HCT116 (cell line): ENCODE results near the gene TMEM82. TPM values are rescaled to one million over a fixed set of nuclear protein-coding genes. Genes with fewer than 3 reads are reported as not detected.

Experiments used
- ATAC-seq: fragments of 200-7000 bp; cut with Tn5 transposase; 2 replicates; pipeline ENCODE4 v1.9.1; 2020; ENCODE audit warnings: mild to moderate bottlenecking, moderate library complexity
- BruUV-seq: library from RNA; stranded (reverse); fragments of 400-500 nt; replicated peaks from 2 replicates; lab custom pipeline; 2021; lab: Mats Ljungman, UMichigan
- CTCF ChIA-PET: fragments of 300-600 bp; sonication (Branson Sonifier 250); formaldehyde crosslinking; loops from one replicate; lab custom pipeline; 2021; ENCODE audit warnings: antibody characterized with exemption; lab: Charles Lee
- POLR2A ChIA-PET: fragments of 300-600, 350-600 bp; sonication (Branson Sonifier 250); formaldehyde crosslinking; loops from one replicate; lab custom pipeline; 2021; ENCODE audit warnings: antibody characterized with exemption; lab: Charles Lee
- RAD21 ChIA-PET, 2 experiments: fragments of 300-600 bp; sonication (Branson Sonifier 250); formaldehyde crosslinking; loops; one replicate each; lab custom pipeline; 2023; ENCODE audit warnings: low total read pairs in 2 of 2; ENCODE audit not compliant: uncharacterized antibody in 2 of 2, unreplicated experiment in 2 of 2, low non-redundant PET in 1 of 2; lab: Charles Lee
- DNase-seq: peaks from one replicate; pipeline ENCODE4 v3.0.0-alpha.2; 2010; ENCODE audit warnings: low read depth, low spot score
- H2AFZ ChIP-seq: fragments of 200-600 bp; shearing (Covaris generic), sonication (generic); 2 replicates; pipeline ENCODE4 v1.6.1; 2017; ENCODE audit warnings: low read depth, mixed run types, mixed read lengths, antibody characterized with exemption, low read length; ENCODE audit not compliant: poor library complexity, severe bottlenecking
- H3K27ac ChIP-seq: 2 replicates; pipeline ENCODE4 v1.5.1; 2012; ENCODE audit warnings: low read depth, low read length
- H3K27me3 ChIP-seq: fragments of 200-600 bp; sonication (generic); 2 replicates; pipeline ENCODE4 v1.6.1; 2016; ENCODE audit warnings: mixed run types, low read length, mixed read lengths; ENCODE audit not compliant: insufficient read depth
- H3K36me3 ChIP-seq, 2 experiments: fragments of 200-500 bp in 1 of 2; fragments of 200-600 bp in 1 of 2; sonication (Bioruptor generic) in 1 of 2; sonication (generic) in 1 of 2; 2 replicates each; pipeline versions ENCODE4 v1.5.1 to v1.6.1; 2014 to 2016; ENCODE audit warnings: low read length in 2 of 2, inconsistent platforms in 1 of 2, mixed read lengths in 1 of 2, mixed run types in 1 of 2; ENCODE audit not compliant: insufficient read depth in 2 of 2, control insufficient read depth in 1 of 2
- H3K4me1 ChIP-seq, 2 experiments: fragments of 200-600 bp in 1 of 2; sonication (generic) in 1 of 2; 2 replicates each; pipeline versions ENCODE4 v1.5.1 to v1.6.1; 2012 to 2017; ENCODE audit warnings: low read length in 2 of 2, inconsistent platforms in 1 of 2, mild to moderate bottlenecking in 1 of 2, mixed read lengths in 1 of 2, mixed run types in 1 of 2, moderate library complexity in 1 of 2; ENCODE audit not compliant: insufficient read depth in 2 of 2, control insufficient read depth in 1 of 2
- H3K4me2 ChIP-seq: fragments of 200-600 bp; sonication (generic); 2 replicates; pipeline ENCODE4 v1.6.1; 2017; ENCODE audit warnings: mixed run types, low read length, mixed read lengths
- H3K4me3 ChIP-seq, 2 experiments: fragments of 200-600 bp in 1 of 2; sonication (generic) in 1 of 2; replicated peaks in 1 of 2; 2 replicates each; pipeline ENCODE4 v1.5.1; 2011 to 2016; ENCODE audit warnings: low read length in 2 of 2, control low read depth in 1 of 2, low read depth in 1 of 2, mild to moderate bottlenecking in 1 of 2, mixed read lengths in 1 of 2, mixed run types in 1 of 2
- H3K79me2 ChIP-seq: fragments of 200-600 bp; sonication (generic); 2 replicates; pipeline ENCODE4 v1.6.1; 2017; ENCODE audit warnings: mild to moderate bottlenecking, mixed run types, low read length, moderate library complexity, mixed read lengths; ENCODE audit not compliant: insufficient read depth
- H3K9ac ChIP-seq: fragments of 200-600 bp; sonication (generic); 2 replicates; pipeline ENCODE4 v1.6.1; 2016; ENCODE audit warnings: low read length, mixed read lengths
- H3K9me2 ChIP-seq: fragments of 200-600 bp; sonication (generic), shearing (Covaris generic); 2 replicates; pipeline ENCODE4 v1.6.1; 2017; ENCODE audit warnings: mixed run types, mild to moderate bottlenecking, moderate library complexity; ENCODE audit not compliant: insufficient read depth
- H3K9me3 ChIP-seq, 2 experiments: fragments of 200-500 bp in 1 of 2; fragments of 200-600 bp in 1 of 2; sonication (Bioruptor generic) in 1 of 2; sonication (generic) in 1 of 2; 2 replicates each; pipeline ENCODE4 v1.6.1; 2014 to 2017; ENCODE audit warnings: low read length in 2 of 2, mixed read lengths in 2 of 2, inconsistent platforms in 1 of 2, low read depth in 1 of 2, mild to moderate bottlenecking in 1 of 2, mixed run types in 1 of 2, moderate library complexity in 1 of 2; ENCODE audit not compliant: control insufficient read depth in 1 of 2, insufficient read depth in 1 of 2
- H4K20me1 ChIP-seq: fragments of 200-600 bp; sonication (generic), shearing (Covaris generic); 2 replicates; pipeline ENCODE4 v1.6.1; 2017; ENCODE audit warnings: mixed run types, mild to moderate bottlenecking, moderate library complexity; ENCODE audit not compliant: insufficient read depth
- CBX3 ChIP-seq: IDR thresholded peaks from 2 replicates; pipeline ENCODE4 v1.6.1; 2012; ENCODE audit warnings: low read depth
- CEBPB ChIP-seq: IDR thresholded peaks from 2 replicates; pipeline ENCODE4 v1.6.1; 2012; ENCODE audit warnings: low read depth
- CTCF ChIP-seq, 3 experiments: fragments of 200-600 bp in 1 of 3; sonication (generic) in 1 of 3; IDR thresholded peaks in 2 of 3; conservative IDR thresholded peaks in 1 of 3; 2 replicates each; pipeline ENCODE4 v1.5.1; 2012 to 2017; ENCODE audit warnings: low read depth in 2 of 3, low read length in 2 of 3, antibody characterized with exemption in 1 of 3, borderline replicate concordance in 1 of 3, control low read depth in 1 of 3, mild to moderate bottlenecking in 1 of 3, mixed read lengths in 1 of 3, mixed run types in 1 of 3, moderate library complexity in 1 of 3; ENCODE audit not compliant: insufficient read depth in 1 of 3
- EGR1 ChIP-seq: IDR thresholded peaks from 2 replicates; pipeline ENCODE4 v1.6.1; 2012; ENCODE audit warnings: low read depth
- EZH2 ChIP-seq: fragments of 200-600 bp; sonication (generic); IDR thresholded peaks from 2 replicates; pipeline ENCODE4 v1.6.1; 2017; ENCODE audit warnings: antibody characterized with exemption, mixed run types
- EZH2phosphoT487 ChIP-seq: fragments of 200-600 bp; IDR thresholded peaks from 2 replicates; pipeline ENCODE4 v1.6.1; 2018; ENCODE audit warnings: antibody characterized with exemption, borderline replicate concordance
- FOSL1 ChIP-seq: IDR thresholded peaks from 2 replicates; pipeline ENCODE4 v1.6.1; 2012; ENCODE audit warnings: low read depth
- JUND ChIP-seq: IDR thresholded peaks from 2 replicates; pipeline ENCODE4 v1.6.1; 2012
- MAX ChIP-seq: IDR thresholded peaks from 2 replicates; pipeline ENCODE4 v1.6.1; 2012
- POLR2A ChIP-seq: IDR thresholded peaks from 2 replicates; pipeline ENCODE4 v1.7.0; 2011; ENCODE audit warnings: borderline replicate concordance; ENCODE audit not compliant: insufficient read depth, insufficient read length; ENCODE audit errors: extremely low read depth
- POLR2AphosphoS5 ChIP-seq: IDR thresholded peaks from 2 replicates; pipeline ENCODE4 v1.6.1; 2011; ENCODE audit warnings: mild to moderate bottlenecking, low read depth, low read length, moderate library complexity
- REST ChIP-seq: IDR thresholded peaks from 2 replicates; pipeline ENCODE4 v1.6.1; 2012; ENCODE audit warnings: low read depth
- SIN3A ChIP-seq: IDR thresholded peaks from 2 replicates; pipeline ENCODE4 v1.6.1; 2012; ENCODE audit warnings: low read depth
- SP1 ChIP-seq: IDR thresholded peaks from 2 replicates; pipeline ENCODE4 v1.6.1; 2012; ENCODE audit warnings: low read depth
- SRF ChIP-seq: IDR thresholded peaks from 2 replicates; pipeline ENCODE4 v1.6.1; 2012; ENCODE audit warnings: low read depth
- TCF7L2 ChIP-seq: IDR thresholded peaks from 2 replicates; pipeline ENCODE4 v1.7.0; 2011; ENCODE audit warnings: borderline replicate concordance, inconsistent platforms; ENCODE audit not compliant: insufficient read depth, insufficient read length; ENCODE audit errors: extremely low read depth
- YY1 ChIP-seq: IDR thresholded peaks from 2 replicates; pipeline ENCODE4 v1.6.1; 2011; ENCODE audit warnings: low read length, low read depth, moderate library complexity, mild to moderate bottlenecking; ENCODE audit not compliant: insufficient replicate concordance; ENCODE audit errors: extremely low read depth
- intact Hi-C: fragments of 100-400 bp; cut with micrococcal nuclease; formaldehyde crosslinking; loops from 2 replicates; pipeline ENCODE4 v1.10.0; 2022
- total RNA-seq: library from RNA; stranded (reverse); gene quantifications from one replicate; pipeline ENCODE4 v1.2.1, GENCODE V29; 2021; ENCODE audit not compliant: unreplicated experiment

Gene TMEM82
- total RNA-seq, 1 experiment from 2014 or later, result not detected

- H3K27me3 ChIP-seq, result no peaks in the 10 kb centered on the region
- intact Hi-C loops, result no loop called here
- ChIA-PET POLR2A (no interaction called here), RAD21 (no interaction called here)
- H3K9ac ChIP-seq, result no peak overlapping the region
- no peak overlapping the region for H2AFZ ChIP-seq
- no peaks in the 10 kb centered on the region for H4K20me1 ChIP-seq
- no peaks in the 10 kb centered on the region for H3K79me2 ChIP-seq
- H3K9me3 ChIP-seq, result no peaks in the 10 kb centered on the region
- no peak overlapping the region for H3K4me2 ChIP-seq
- no peaks in the 10 kb centered on the region for H3K9me2 ChIP-seq
- 0 out of 2 replicates have a peak, but pooled peaks have one; percentile 19 for ATAC-seq
- DNase-seq, result no peak
- TF ChIP-seq CBX3 (no peak), SRF (no peak), YY1 (no peak), EZH2 (no peak), POLR2AphosphoS5 (no peak), EZH2phosphoT487 (no peak), EGR1 (no peak), SP1 (no peak), FOSL1 (no peak), CEBPB (no peak), CTCF (IDR thresholded peaks at IDR 0.05 in 2 of 3, conservative IDR thresholded peaks at IDR 0.05 in 1 of 3; ENCODE audit: borderline replicate concordance in 1 of 3, insufficient read depth in 1 of 3, low read depth in 2 of 3, low read length in 2 of 3) (no peak), MAX (no peak), JUND (no peak), SIN3A (no peak), REST (no peak), TCF7L2 (no peak), POLR2A (no peak)
- TF ChIP-seq, all 23 proteins: peak for 0
- no peaks in the 10 kb centered on the region for H3K36me3 ChIP-seq
- H3K27ac ChIP-seq, result no peak overlapping the region
- no peak overlapping the region for H3K4me3 ChIP-seq
- CTCF ChIA-PET, result interaction anchor here (3.0 kb wide), 1 partner anchor 14 kb away, joined by 13 read pairs; no protein-coding TSS in a partner anchor
- peaks cover 7 to 17% of the 10 kb centered on the region in 2 experiments; a peak in 3 of 4 replicates for H3K4me1 ChIP-seq
- BruUV-seq, result no TSS peak
Observed at GRCh38 chr1:15777909-15778707, 35.8 kb downstream of the TMEM82 start.
